D721Med (cell line): ENCODE data around the gene FNBP1L.

Source experiments
- DNase-seq: peaks from one replicate; pipeline ENCODE4 v3.0.0; 2011; ENCODE audit warnings: low spot score; ENCODE audit not compliant: insufficient read length
- FAIRE-seq: peaks from 2 replicates; lab custom pipeline; 2011; peaks lifted over from hg19 to GRCh38; lab: Jason Lieb, UNC
- TF ChIP-seq, protein P1 (sequence below): IDR thresholded peaks from 2 replicates; pipeline ENCODE4 v1.5.1; 2012; ENCODE audit warnings: mild to moderate bottlenecking, control low read depth; ENCODE audit not compliant: insufficient read depth; ENCODE audit errors: missing control alignments

FNBP1L gene

GRCh38 chr1:93504247-93505033, 56.5 kb downstream of the FNBP1L start:
- FAIRE-seq (no peak), DNase-seq (no peak)
- TF ChIP-seq, protein P1, sequence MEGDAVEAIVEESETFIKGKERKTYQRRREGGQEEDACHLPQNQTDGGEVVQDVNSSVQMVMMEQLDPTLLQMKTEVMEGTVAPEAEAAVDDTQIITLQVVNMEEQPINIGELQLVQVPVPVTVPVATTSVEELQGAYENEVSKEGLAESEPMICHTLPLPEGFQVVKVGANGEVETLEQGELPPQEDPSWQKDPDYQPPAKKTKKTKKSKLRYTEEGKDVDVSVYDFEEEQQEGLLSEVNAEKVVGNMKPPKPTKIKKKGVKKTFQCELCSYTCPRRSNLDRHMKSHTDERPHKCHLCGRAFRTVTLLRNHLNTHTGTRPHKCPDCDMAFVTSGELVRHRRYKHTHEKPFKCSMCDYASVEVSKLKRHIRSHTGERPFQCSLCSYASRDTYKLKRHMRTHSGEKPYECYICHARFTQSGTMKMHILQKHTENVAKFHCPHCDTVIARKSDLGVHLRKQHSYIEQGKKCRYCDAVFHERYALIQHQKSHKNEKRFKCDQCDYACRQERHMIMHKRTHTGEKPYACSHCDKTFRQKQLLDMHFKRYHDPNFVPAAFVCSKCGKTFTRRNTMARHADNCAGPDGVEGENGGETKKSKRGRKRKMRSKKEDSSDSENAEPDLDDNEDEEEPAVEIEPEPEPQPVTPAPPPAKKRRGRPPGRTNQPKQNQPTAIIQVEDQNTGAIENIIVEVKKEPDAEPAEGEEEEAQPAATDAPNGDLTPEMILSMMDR: no peak

DNA sequence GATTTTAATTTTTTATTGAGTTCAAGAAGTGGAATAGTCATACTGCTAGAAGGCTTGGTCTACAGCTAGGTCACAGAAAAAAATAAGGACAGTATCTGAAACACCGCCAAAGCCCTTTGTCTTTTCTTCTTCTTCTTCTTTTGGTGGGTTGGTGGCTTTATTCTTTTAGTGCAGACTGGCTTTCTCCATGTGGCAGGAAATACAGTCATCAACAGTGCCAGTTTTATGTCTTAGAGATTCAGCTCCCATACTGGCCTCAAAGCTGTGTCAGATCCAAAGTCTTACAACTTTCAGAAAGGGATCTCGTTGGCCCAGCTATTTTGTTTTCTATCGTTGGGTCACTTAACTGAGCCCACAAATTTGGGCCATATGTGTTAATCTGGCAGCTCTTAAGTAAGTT, 58.2 kb downstream of the FNBP1L start:
- TF ChIP-seq, protein P1: no peak
- FAIRE-seq: no peak
- no peak for DNase-seq

GRCh38 chr1:93516164-93516563, 68.2 kb downstream of the FNBP1L start:
- DNase-seq: no peak
- TF ChIP-seq, protein P1: no peak
- FAIRE-seq: no peak

DNA sequence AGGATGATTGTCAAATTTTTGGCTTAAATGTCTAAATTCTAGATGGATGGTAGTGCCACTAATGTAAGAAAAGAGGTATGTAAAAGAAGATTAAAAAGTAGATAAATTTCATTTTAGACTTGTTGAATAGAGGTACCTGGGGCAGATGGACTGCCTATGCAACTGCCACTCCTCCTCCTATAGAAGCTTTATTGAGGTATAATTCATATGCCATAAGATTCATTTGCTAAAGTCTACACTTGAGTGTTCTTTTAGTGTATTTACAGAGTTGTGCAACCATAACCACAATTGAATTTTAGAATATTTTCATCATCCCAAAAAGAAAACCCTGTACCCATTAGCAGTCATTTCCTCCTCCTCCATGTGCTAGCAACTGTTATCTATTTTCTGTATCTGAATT, 70.6 kb downstream of the FNBP1L start:
- FAIRE-seq (no peak), DNase-seq (no peak)
- TF ChIP-seq, protein P1: no peak

GRCh38 chr1:93519199-93519829, 71.4 kb downstream of the FNBP1L start:
- TF ChIP-seq, protein P1: no peak
- no peak for DNase-seq
- no peak for FAIRE-seq

DNA sequence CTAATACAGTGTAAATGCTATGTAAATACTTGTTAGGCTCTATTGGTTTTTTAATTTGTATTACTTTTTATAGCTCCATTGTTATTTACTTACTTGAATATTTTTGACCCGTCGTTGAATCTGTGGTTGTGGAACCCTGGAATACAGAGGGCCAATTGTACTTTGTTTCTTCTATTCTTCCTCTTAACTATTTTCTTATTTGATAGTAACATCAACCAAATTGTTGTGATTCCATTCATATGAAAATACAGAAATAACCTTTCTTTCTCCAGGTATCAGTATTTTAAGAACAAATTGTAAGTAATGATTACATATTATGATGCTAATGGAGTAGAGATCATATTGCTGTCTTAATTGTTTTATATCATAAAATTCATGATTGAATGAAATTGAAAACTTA, 73.7 kb downstream of the FNBP1L start:
- FAIRE-seq (no peak), DNase-seq (no peak)
- TF ChIP-seq, protein P1: no peak

GRCh38 chr1:93522721-93523120, 74.8 kb downstream of the FNBP1L start:
- DNase-seq (no peak), FAIRE-seq (peak; percentile 6)
- TF ChIP-seq, protein P1: no peak
